Testis (tissue), 3 donors: ENCODE data around the gene FGFR3. TPM values are rescaled to one million over a fixed set of nuclear protein-coding genes. Genes with fewer than 3 reads are reported as not detected.

Experiments
- DNase-seq: peaks from one replicate; pipeline ENCODE4 v3.0.0-alpha.2; 2019
- H3K27ac ChIP-seq, 2 donors: fragments of 200-600 bp; sonication (generic); one replicate each; pipeline ENCODE4 v1.5.1; 2019
- H3K27me3 ChIP-seq: fragments of 200-600 bp; sonication (generic); one replicate; pipeline ENCODE4 v1.5.1; 2019
- H3K36me3 ChIP-seq: fragments of 200-600 bp; sonication (generic); one replicate; pipeline ENCODE4 v1.5.1; 2017; ENCODE audit warnings: low read depth; ENCODE audit errors: missing control alignments
- H3K4me1 ChIP-seq: fragments of 200-600 bp; sonication (generic); one replicate; pipeline ENCODE4 v1.5.1; 2019
- H3K4me3 ChIP-seq, 2 donors: fragments of 200-600 bp; sonication (generic); one replicate each; pipeline ENCODE4 v1.5.1; 2017 to 2019
- H3K9me3 ChIP-seq: fragments of 200-600 bp; sonication (generic); one replicate; pipeline ENCODE4 v1.5.1; 2017
- CTCF ChIP-seq, 3 experiments: fragments of 450-650 bp in 2 of 3; fragments of 200-600 bp in 1 of 3; sonication (generic) in 1 of 3; IDR thresholded peaks; one replicate each; pipeline ENCODE4 v1.5.1; 2016 to 2019; ENCODE audit warnings: antibody characterized with exemption in 3 of 3, mild to moderate bottlenecking in 2 of 3, moderate library complexity in 1 of 3
- POLR2A ChIP-seq: fragments of 450-650 bp; IDR thresholded peaks from one replicate; pipeline ENCODE4 v1.6.1; 2017; ENCODE audit warnings: antibody characterized with exemption, mild to moderate bottlenecking, moderate library complexity
- WGBS, 2 donors: methylation state at CpG; one replicate each; pipeline ENCODE4 v1.1.5; 2018; 5-methylcytosine and 5-hydroxymethylcytosine counted together
- intact Hi-C: fragments of 100-400 bp; cut with DNase I; formaldehyde crosslinking; loops from one replicate; pipeline ENCODE4 v1.15.1; 2023; ENCODE audit warnings: low total_unique reads
- polyA plus RNA-seq: library from polyadenylated mRNA; stranded (reverse); fragments of 350-450 nt; fragmentation: Illumina TruSeq; extraction: RNeasy Lipid Tissue Mini Kit (QIAGEN cat#74804); gene quantifications from one replicate; pipeline ENCODE4 v1.2.3, GENCODE V29; 2014; ENCODE audit warnings: low read depth, low replicate concordance; ENCODE audit not compliant: insufficient read depth
- total RNA-seq, 2 donors: library from RNA; depleted of rRNA; stranded (reverse); fragments of >200 nt; gene quantifications; one replicate each; pipeline ENCODE4 v1.2.3, GENCODE V29; 2016

The FGFR3 gene
- total and polyA plus RNA-seq, 3 donors from 2014 or later = 39.2 to 93.7 (median 79.6) TPM

GRCh38 chr4:1786544-1787362 is 6.3 kb upstream of the FGFR3 start:
- 87 to 93% methylated on average over 22 to 24 of the region's 34 CpGs for WGBS, 2 donors
- Histone ChIP-seq H3K27me3 (no peaks in the 10 kb centered on the region), H3K4me3 (no peak overlapping the region), H3K4me1 (no peaks in the 10 kb centered on the region), H3K27ac (no peak overlapping the region), H3K9me3 (no peaks in the 10 kb centered on the region), H3K36me3 (no peaks in the 10 kb centered on the region)
- intact Hi-C loops = no loop called here
- no peak for TF ChIP-seq CTCF (IDR thresholded peaks at IDR 0.05)
- no peak for TF ChIP-seq POLR2A
- no peak for DNase-seq

GRCh38 chr4:1787411-1788077 is 5.5 kb upstream of the FGFR3 start:
- Histone ChIP-seq H3K27ac (no peak overlapping the region), H3K27me3 (no peaks in the 10 kb centered on the region), H3K9me3 (no peaks in the 10 kb centered on the region), H3K4me3 (no peak overlapping the region), H3K36me3 (no peaks in the 10 kb centered on the region), H3K4me1 (no peaks in the 10 kb centered on the region)
- TF ChIP-seq POLR2A = no peak
- no peak for TF ChIP-seq CTCF (IDR thresholded peaks at IDR 0.05)
- no peak for DNase-seq
- WGBS, 2 donors = 69 to 72% methylated on average over 13 to 24 of the region's 25 CpGs
- intact Hi-C loops = no loop called here

- WGBS, 2 donors = 72 to 78% methylated on average over 13 of the region's 13 CpGs
- Histone ChIP-seq H3K27ac (no peak overlapping the region), H3K36me3 (no peaks in the 10 kb centered on the region), H3K27me3 (no peaks in the 10 kb centered on the region), H3K4me1 (no peaks in the 10 kb centered on the region), H3K4me3 (no peak overlapping the region), H3K9me3 (no peaks in the 10 kb centered on the region)
- no peak for TF ChIP-seq CTCF (IDR thresholded peaks at IDR 0.05)
- TF ChIP-seq POLR2A = no peak
- intact Hi-C loops = no loop called here
- DNase-seq = no peak
These were observed 4.7 kb upstream of the FGFR3 start for GRCh38 chr4:1788254-1788973.

DNA sequence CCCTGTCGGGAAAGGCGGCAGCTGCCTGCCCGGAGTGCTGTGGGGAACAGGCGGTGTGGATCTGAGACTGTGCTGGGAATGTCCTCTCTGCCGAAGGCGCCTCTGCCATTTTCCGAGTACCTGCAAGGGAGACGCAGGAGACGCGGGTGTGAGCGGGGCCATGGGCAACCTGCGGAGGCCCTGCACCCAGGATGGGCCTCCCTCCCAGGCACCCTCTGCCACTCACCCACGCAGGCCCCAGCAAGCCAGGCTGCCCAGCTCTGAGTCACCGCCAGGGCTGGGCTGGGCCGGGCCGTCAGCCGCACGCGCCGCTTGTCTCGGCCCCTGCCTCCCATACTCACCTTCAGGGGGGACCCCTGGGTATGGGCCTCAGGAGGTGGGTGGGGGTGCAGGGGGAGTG is 3.5 kb upstream of the FGFR3 start:
- Histone ChIP-seq H3K9me3 (no peaks in the 10 kb centered on the region), H3K4me3 (no peak overlapping the region), H3K27me3 (no peaks in the 10 kb centered on the region), H3K4me1 (peaks cover 3% of the 10 kb centered on the region), H3K27ac (no peak overlapping the region), H3K36me3 (no peaks in the 10 kb centered on the region)
- TF ChIP-seq POLR2A = no peak
- TF ChIP-seq CTCF (IDR thresholded peaks at IDR 0.05) = no peak
- WGBS, 2 donors = 86 to 93% methylated on average over 18 to 21 of the region's 21 CpGs
- DNase-seq = no peak
- intact Hi-C loops = no loop called here
